ENCODE measurements around the gene COL20A1.

DNA sequence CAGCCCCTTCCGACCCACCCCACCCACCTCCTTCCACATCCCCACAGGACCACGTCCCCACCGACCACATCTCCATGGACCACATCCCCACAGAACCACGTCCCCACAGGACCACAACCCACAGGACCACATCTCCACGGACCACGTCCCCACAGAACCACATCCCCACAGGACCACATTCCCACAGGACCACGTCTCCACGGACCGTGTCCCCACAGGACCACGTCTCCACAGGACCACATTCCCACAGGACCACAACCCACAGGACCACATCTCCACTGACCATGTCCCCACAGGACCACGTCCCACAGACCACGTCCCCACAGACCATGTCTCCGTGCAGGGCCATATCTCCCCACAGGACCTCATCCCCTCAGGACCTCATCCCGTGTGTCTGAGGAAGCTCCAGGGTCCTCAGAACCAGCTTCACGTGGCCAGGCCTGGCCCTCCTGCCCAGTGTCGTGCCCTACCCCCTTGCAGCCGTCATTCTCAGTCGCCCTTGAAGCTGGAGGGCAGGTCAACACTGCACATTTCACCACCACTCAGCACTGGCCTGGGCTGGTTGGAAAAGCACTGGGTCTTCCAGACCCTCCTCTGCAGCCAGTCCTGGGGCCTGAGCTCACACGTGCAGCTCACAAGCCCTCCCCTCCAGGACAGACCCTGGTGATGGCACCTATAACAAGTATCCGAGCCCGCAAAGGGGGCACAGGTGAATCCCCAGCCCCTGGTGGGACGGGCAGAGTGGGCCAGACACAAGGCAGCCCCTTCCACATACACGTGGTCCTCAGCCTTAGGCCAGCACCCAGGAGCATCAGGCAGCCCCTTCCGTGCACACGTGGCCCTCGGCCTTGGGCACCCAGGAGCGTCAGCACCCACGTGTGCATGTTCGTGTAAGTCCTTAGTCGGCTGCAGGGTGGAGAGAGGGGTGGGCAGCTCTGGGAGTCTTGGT is 64.2 kb downstream of the COL20A1 start:
- TF ChIP-seq CTCF (conservative IDR thresholded peaks at IDR 0.05 in 1 of 2, IDR thresholded peaks at IDR 0.05 in 1 of 2; ENCODE audit: low read depth in 1 of 2, low read length in 2 of 2): no peak
- TF ChIP-seq EZH2 (IDR thresholded peaks at IDR 0.05; ENCODE audit: low read length, missing control alignments): no peak

All from fibroblast of lung (primary cell).